Stimulated activated CD8-positive, alpha-beta memory T cell treated with anti-CD3 and anti-CD28 coated beads, Interleukin-7, amount 100 ng/mL, for 1 hour (primary cell): ENCODE results near the gene HFE.
"Not testable (repeated sequence)": the region's sequence is repeated elsewhere in the genome, so short reads cannot be mapped to it uniquely, and the experiment has no call there.

Experiments
- DNase-seq, 2 donors: peaks; one replicate each; pipeline ENCODE4 v3.0.0-alpha.2; 2020; ENCODE audit warnings: low read depth in 2 of 2

The HFE gene, protein sequence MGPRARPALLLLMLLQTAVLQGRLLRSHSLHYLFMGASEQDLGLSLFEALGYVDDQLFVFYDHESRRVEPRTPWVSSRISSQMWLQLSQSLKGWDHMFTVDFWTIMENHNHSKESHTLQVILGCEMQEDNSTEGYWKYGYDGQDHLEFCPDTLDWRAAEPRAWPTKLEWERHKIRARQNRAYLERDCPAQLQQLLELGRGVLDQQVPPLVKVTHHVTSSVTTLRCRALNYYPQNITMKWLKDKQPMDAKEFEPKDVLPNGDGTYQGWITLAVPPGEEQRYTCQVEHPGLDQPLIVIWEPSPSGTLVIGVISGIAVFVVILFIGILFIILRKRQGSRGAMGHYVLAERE

GRCh38 chr6:26087284-26088115 is at the start of gene HFE:
Gene HFE, plus strand, starts transcription at chr6:26087429. Its CDS starts 12 bp downstream, at chr6:26087441.
- no peak for DNase-seq

DNA sequence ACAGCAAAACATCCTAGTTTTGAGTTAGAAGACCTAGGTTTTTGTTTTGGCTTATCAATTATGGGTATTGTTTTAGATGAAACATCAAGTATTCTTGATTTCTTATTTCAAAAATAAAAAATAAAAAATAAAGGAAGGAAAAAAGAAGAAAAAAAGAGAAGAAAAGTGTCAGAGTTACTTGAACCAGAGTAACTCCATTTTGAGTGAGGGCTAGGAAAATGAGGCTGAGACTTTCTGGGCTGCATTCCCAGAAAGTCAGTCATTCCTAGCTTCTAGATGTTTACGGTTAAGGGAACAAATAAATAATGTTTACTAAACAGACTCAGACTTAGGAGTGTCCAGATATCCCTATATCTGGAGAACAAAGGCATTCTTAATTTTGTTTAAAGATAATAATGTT is 45.3 kb upstream of the HFE start:
- no peak for DNase-seq

GRCh38 chr6:26043384-26044139 is 43.7 kb upstream of the HFE start:
- no peak for DNase-seq

GRCh38 chr6:26044140-26045064 is 42.8 kb upstream of the HFE start:
- DNase-seq, result no peak

GRCh38 chr6:26045065-26045927 is 41.9 kb upstream of the HFE start:
- peak in 1 of 2 donors; percentile 51 for DNase-seq

- DNase-seq, result no peak
These were observed 41.3 kb upstream of the HFE start for GRCh38 chr6:26045928-26046368.

GRCh38 chr6:26047329-26047728 is 39.9 kb upstream of the HFE start:
- DNase-seq, result not testable (repeated sequence)

DNA sequence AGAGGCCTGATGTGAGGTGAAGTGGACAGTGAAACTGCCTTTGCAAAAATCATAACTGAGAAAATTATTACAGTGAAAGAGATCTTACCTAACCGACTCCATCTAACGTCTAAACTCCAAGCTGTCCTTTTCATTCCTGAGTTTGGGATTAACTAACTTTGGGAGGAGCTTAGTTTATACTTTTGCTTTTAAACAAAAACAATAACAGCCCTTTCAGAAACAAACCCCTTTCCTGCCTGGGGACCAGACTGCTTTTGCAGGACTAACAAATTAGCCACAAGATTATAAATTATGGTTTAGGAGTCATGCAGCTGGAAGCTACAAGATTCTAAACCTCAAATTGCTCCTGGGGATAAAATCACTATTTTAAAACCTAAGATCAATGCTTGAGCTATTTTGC is 38.6 kb upstream of the HFE start:
- no peak for DNase-seq

DNA sequence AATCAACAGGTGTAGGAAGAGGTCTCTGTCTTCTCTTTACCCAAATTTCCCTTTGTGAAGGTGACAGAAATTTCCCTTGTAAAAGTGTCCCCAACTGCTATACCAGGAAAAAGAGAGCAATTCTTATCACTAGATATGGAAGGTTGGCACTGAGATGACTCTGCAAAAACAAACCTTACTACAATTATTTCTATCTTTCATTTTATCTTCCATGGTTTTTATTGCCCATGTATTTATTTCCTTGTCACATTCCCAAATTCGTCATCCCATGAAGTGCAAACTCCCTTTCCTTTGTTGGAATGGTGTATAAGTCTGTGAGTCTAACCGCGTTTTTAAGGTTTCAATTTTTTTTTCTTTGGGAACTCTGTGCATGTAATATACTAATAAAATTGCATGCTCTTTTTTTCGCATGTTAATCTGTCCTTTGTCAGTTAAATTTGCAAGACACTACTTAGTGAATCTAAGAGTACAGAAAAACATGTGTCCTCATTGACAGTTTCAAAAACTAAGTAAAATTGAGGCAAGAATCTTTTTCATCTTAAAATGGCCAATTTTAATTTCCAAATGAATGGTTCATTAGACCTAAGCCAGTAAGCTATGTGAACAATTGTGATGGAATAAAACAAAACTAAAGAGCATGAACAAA is 35.4 kb upstream of the HFE start:
- DNase-seq, result no peak

- DNase-seq, result not testable (repeated sequence)
These were observed 34.4 kb upstream of the HFE start for GRCh38 chr6:26052762-26053250.

GRCh38 chr6:26053992-26054780 is 33.0 kb upstream of the HFE start:
- DNase-seq, result no peak

DNA sequence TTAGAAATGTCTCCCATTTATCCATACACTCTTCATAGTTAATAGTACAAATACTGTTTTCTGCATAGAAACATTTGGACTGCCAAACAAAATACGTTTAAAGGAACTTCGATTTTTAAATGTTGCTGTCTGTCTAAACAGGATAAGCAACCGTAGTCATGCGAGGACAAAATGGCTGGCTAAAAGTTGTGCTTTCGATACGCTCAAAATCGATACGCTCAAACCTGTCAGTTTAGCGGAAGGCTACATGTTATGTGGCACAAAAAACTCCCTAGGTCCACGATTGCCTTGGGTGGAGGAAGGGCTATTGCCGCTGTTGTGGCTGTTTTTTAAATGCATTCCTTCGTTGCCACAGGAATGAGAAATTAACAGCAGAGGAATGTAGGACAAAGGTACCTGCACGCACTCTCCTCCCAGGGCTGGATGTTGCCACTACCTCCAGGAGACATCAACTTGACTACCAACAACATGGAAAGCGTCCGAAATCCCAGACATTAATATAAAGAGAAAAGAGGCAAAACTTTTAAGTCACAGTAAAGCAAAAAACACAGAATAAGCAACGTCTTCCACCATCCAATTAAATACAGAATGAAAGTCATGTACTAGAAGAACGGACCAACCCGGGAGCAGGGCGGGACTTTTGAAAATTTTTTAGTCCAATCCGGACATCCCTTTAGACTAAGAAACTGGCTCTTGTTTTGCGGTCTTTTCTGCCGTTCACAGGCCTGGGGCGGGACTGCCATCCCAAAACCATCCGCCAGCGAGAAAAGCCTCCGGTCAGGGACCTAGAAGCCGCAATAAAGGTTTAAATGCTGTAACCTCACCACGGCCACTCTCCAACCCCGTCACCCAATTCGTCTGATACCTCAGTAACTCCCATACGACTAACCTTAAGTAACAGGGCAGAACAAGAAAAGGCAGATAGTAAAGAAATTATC is 32.2 kb upstream of the HFE start:
- DNase-seq, result peak in 1 of 2 donors; percentile 71

DNA sequence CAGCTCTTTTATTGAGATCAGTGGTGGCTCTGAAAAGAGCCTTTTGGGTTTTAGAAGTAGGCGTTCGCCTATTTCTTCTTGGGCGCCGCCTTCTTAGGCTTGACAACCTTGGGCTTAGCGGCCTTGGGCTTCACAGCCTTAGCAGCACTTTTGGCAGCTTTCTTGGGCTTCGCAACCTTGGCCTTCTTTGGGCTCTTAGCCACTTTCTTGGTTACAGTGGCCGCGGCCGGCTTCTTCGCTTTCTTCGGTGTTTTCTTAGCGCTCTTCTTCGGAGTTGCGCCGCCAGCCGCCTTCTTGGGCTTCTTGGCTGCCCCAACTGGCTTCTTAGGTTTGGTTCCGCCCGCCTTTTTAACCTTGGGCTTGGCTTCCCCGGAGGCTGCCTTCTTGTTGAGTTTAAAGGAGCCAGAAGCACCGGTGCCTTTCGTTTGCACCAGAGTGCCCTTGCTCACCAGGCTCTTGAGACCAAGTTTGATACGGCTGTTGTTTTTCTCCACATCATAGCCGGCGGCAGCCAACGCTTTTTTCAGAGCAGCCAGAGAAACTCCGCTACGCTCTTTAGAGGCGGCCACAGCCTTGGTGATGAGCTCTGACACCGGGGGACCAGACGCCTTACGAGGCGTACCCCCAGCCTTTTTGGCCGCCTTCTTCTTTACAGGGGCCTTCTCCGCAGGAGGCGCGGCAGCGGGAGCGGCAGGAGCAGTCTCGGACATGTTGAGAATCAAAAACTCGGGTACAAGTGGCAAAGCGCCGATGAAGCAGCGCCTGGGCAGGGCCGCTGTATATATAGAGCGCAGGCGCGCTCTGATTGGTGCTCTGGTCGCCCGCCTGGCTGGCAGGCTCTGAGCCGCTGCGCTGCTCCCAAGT is 31.3 kb upstream of the HFE start:
- DNase-seq, result peak in 1 of 2 donors; percentile 65

DNA sequence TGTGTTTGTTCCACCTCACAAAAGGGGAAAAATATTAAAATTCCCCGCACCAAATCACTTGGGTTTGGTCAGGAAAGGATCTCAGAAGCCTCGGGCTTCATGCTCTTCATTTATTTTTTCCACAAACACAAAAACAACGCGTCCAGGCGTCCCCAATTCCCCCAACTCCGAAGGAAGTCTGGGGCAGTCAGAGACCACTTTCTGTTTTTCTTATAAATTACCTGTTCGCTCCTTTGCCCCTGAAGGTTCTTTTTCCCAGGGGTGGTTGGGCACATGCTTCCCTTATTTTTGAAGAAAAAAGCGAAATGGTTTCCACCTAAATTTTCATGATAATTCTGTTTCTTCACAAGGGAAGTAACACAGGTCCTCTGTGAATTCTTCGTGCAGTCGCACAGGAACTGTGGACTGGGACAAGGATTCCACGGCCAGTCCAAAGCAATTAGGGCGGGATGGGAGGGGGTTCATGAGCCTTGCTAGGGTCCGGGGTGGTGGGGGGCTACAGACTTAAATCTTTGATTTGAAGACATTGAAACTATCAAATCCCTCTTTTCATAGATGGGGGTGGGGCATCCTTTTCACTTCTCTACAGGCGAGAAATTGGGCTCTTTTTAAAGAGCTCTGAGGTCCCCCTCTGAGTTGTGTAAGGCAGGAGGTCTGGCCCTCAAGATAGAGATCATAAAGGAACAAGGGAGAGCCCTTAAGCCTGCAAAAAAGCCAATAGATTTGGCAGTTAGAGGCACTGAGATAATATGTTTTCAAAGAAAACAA is 30.5 kb upstream of the HFE start:
- DNase-seq, result no peak

- DNase-seq, result no peak
These were observed 29.3 kb upstream of the HFE start for GRCh38 chr6:26057899-26058298.
